ENCODE data around the gene TMEM196.

Gene TMEM196

DNA sequence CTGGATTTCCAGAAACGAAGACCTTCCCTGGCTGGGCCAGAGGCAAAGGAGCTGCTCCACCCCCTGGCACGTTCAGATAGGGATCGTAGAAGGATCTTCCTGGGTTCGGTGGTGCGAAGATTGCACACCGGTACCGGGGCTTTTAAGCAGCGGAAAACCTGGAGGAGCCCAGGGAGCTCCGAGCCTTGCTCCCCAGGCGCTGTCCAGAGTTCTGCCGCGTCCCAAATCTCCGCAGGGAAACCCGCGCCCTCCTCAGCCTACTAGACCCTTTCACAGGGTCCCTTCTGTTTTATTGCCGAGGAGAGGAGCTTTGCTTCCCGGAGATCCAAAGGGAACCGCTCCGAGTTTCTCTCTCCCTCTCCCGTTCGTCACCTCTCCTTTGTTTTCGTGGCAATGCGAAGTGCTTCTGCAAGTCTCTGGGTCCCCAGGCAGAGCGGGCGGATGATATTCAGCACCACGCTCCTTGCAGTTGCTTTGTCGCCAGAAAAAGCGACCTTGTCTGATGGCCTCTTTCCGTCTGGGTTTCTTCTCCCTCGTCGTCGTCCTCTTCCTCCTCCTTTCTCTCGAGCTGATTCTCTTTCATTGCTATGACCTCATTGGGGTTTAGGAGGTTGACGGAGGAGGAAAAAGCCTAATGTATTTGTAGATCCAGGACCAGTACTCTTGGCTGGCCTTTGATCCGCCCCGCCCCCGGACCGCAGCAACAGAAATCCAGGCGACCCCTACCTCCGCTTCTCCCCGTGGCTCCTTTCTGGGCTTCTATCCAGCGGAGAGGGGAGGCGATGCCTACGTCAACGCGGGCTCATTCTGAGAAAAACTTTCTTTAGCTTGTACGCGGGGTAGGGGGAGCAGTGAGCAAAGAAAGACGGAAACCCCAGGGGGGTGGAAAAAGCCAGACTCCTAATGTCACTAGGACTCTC is at the start of gene TMEM196:
Gene TMEM196 (minus strand): TSS at position 777 of the 920 bp plus-strand sequence. CDS start 921 bp downstream, outside the sequence.
- DNase-seq, result no peak

DNA sequence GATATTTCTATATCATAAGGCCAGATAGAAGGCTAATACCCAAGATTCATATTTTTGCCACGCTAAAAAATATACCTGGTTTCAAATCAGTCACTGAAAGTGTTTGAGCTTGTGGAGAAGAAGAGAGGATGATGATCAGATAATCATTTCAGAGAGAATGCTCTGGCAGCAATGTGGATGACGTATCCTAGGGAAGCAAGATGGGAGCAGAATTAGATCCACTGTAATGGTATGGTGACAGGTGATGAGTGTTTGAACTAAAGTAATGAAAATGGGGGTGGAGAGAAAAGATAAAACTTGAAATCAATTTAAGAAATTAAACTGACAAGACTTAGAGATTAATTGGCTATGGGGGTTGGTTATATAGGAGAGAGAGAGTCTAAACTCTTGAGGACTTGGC is 42.7 kb upstream of the TMEM196 start:
- no peak for DNase-seq

DNA sequence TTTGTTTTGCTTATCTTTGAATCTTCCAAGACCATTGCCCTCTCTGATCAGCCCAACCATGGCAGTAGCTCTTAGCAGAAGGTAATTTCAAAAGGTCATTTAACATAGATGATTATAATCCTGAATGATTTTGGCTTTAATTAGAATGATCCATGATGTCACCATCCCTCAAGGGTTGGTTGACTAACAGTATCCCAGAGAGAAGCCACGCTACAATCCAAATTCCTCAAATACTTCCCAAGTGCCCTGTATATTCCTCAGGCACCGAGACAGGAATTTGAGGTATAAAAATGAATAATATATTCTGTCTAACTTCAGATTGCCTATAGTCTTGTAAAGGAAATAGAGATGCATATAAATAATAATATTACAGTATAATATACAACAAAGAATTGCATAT is 42.1 kb upstream of the TMEM196 start:
- no peak for DNase-seq

DNA sequence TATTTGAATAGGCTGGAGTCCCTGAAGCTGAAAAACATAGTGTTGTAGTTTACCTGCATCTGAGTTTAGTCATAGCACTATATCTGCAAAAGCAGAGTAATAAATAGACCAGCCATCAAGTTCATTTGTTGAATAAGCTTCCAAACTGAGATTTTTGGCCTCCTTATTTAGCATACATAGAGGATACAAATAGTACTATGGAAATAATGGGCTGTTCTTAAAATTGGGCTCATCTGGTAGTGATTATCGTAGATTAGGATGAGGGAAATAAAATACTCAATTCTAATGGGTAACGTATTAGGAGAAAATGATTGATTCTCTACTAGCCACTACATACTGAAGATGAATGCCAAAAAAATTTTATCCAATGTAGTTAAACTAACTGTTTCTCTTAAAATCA is 41.4 kb upstream of the TMEM196 start:
- no peak for DNase-seq

DNA sequence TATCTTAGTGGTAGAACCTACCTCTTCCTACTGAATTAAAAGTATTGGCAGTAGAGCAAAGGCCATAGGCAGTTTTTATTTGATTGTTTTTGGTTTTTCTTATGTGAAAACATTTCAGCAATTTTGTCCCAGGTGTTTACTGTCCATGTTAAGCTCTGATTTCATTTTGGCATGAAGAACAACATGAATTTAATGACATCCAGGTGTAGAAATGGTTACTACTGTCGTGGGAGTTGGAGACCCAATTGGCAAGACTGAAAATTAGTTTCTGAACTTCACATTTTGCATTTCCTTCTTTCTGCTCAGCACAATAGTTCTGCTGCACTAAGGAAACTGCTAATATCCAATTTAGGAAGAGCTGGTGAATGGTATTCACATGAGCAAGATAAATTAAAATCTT is 38.0 kb upstream of the TMEM196 start:
- DNase-seq, result no peak

DNA sequence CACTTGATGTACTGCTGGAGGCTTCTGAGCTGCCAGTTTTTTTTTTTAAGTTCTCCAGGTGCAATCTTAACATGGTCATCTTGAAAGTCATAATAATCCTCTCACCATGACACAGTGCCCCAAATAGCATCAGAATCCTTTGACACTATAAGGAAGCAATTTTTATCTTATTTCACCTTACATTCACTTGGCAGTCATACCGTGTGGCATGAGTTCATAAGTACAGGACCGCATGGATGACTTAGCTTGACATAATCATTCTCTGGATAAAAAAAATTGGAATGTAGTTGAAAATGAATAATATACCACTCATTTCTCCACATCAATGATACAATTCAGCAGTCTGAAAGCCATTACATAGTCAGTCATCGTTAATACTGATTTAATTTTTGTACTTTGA is 25.6 kb upstream of the TMEM196 start:
- DNase-seq, result no peak

DNA sequence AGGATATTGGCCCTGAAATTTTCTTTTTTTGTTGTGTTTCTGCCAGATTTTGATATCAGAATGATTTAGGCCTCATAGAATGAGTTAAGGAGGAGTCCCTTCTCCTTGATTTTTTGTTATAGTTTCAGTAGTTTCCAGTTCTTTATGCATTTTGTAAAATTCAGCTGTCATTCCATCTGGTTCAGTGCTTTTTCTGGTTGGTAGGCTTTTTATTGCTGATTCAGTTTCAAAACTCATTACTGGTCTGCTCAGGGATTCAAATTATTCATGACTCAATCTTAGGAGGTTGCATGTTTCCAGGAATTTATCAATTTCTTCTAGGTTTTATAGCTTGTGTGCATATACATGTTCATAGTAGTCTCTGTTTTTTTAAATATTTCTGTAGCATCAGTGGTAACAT is 10.1 kb upstream of the TMEM196 start:
- DNase-seq, result no peak

DNA sequence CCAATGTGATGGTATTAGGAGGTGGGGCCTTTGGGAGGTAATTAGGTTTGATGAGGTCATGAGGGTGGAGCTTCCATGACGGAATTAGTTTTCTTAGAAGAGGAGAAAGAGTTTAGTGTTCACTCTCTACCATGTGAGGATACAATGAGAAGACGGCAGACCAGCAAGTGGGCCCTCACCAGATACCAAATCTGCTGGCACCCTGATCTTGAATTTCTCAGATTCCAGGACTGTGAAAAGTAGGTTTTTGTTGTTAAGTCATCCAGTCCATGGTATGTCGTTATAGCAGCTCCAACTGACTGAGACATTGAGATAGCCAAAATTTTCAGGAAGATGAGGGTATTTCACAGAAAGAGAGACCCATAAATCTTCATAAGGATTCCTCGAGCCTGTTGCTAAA is 3.6 kb upstream of the TMEM196 start:
- no peak for DNase-seq

DNA sequence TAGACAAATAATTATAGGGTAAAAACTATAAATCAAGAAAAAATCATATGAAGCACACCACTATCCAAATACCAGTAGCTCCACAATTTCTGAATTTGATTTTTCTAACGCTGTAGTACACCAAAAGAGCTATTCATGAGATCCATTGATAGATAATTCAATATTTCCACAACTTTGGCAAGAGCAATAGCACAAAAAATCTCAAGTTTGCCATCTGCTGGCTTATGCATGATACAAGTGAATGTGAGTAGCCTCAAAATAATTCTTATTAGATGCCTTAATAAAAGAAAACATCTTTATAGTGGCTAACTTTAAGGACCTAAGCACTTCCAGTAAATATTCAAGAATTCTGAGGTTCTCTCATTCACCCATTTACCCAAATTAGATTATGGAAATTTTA is 2.2 kb upstream of the TMEM196 start:
- DNase-seq, result no peak

DNA sequence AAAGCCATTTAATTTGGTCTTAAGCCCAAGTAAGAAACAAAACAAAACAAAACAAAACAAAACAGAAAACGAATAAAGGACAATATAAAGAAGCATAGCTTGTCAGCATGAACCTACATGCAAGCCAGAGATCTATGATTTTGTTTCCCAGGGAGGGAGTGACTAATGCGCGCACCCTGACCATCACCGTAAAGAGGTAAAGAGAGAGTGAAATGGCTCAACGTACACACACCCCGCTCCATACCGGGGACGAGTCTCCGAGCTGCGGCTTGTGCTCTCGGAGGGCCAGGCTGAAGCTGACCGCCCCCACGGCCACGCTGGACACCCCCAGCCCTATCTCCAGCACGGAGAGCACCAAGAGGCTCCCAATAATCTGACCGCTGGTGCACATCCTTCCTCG is 1.1 kb downstream of the TMEM196 start:
- DNase-seq, result no peak

DNA sequence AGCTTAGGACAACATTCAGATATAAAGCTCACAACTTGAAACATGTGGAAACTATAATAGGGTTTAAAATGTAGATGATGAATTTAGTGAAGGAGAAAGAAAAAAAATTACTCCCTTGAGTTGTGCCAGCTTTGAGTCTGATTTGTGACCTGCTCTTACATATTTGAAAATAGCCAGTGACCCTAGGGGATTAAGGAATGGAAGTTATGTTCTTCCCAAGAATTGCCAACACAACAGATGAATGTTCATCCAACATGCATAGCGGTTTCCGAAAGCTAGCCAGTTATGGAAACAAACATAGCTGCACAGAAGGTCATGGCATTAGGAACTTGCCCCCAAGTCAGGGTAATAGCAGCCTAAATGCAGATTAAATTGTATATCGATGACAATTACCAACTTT is 10.8 kb downstream of the TMEM196 start:
- no peak for DNase-seq

DNA sequence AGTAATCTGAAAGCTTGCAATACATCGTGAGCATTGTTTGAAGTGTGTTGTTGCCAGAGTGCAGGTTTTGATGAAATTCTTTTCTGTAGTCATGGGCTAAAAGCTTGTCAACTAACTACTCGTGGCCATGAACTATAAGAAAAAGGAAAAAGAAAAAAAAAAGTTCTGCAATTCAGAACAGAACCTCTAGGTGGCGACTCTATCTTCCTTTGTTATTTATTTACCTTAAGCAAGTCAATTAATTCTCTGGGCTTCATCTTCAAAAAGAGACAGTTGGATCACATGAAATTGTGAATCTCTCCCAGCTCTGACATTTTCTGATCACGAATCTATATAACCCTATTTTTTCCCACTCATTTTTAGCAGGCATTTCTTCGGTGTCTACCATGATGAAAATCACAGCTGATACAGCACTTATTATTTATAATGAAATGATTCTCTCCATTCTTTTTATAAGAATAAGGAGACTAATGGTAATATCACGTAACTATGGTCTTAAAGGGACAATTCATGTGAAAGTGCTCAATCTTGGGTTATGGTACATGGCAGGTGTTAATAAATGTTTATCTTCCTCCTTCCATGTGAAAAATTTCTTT is 18.8 kb downstream of the TMEM196 start:
- DNase-seq, result peak; percentile 81

DNA sequence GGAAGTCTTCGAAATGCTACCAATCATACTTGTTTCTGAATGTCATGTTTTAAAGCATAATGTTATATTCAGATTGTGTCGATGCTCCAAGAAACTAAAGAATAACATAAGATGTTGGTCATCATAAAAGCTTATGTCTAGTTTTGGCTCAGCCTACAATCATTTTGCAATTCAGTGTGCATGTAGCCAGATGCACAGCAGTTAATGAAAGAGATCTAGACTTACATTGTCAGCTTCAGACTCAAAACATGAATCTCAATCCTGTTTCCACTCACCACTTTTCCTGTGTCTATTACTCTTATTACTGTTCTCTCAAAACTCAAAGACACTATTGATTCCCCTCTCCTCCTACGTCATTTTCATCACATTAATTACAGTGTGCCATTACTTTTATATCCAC is 21.4 kb downstream of the TMEM196 start:
- no peak for DNase-seq

DNA sequence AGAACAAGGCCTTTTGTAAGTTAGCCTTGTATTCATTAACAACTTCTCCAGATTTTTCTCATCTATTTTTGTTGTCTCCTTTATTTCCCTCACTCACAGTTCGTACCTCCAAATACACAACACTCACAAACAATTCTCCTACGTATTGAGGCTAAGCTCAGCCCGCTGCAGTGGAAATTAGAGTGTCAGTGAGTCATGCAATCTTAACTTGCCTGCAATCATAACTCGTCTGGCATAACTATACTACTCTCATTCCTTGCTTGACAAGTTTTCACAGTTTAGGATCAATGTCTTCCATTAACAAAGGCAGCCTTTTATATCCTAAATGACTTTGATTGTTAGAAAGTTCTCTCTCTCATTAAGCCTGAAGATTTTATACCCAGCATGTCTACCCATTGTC is 23.8 kb downstream of the TMEM196 start:
- DNase-seq, result no peak

DNA sequence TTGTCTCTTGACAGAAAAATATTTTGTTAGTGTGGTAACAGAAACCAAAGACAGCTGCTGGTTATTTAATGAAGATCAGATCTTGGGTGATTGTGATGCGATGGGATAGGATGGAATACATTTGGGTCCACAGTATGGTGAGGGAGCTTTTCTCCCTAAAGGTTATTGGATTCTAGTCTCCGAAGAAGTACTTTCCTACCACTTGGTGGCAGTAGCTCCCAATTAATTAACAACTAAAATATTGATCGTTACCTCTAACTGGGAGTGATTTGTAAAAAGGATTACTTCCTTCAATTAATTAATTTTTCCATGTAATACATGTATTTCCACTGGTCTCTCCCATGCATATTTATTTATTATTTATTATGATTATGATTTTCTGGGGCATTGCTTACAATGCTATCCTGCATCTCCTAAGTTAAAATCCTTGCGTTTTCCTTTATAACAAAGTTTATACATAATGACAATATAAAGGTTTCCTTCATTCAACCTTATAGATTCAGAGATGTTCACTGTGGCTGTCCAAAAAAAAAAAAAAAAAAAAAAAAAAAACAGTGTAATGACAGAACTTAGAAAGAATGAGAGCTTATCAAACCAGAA is 25.6 kb downstream of the TMEM196 start:
- peak; percentile 7 for DNase-seq

DNA sequence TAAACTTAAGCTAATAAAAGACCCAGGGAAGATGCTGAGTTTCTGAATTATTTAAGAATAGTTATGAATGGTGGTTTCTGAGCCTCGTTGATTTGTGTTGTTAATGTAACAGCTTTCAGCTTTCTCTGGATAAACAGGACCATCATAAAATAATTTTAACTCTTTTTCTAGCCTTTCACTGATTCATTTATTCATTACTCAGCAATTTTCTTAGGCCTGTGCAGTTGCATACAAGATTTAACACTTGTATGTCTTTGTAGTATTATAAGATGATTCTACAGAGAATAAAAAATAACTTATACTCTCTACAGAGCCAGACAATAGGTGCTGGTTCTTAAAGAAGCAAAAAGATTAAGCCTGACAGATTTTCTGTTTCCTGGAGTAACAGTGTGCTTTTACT is 29.3 kb downstream of the TMEM196 start:
- DNase-seq, result no peak

DNA sequence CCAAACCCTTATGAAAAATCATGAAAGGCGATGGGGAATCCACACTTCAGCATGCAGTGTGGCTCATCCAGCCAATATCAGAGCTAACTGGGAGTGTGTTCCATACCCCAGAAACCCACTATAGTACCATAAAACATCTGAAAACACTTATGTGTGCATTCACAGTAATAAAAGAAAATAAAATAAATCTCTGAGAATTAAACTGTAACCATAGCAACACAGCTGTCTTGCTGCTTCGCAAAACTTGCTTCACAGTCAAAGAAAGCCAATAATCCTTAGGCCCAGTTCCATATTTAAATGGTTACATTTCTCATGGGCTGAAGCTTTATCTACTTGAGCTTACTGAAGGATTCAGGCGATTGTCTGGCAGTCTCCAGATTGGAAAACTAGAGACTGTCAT is 44.7 kb downstream of the TMEM196 start:
- DNase-seq, result no peak

DNA sequence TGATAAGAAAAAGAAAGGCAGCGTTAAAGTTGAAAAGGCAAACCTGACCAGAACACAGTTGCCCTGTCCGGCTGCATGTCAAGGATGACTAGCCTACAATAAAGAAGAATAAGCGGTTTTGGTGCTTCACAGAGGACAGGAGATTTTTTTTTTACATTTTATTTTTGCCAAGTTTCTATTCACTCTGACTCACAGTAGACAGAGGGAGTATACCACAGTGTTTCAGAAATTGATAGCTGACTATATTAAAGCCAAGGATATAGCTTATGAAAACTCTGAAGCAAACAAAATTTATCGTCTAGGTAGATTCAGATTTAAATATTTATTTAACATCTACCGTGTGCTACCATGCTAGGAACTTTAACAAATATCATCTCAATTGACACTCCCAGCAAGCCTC is 47.6 kb downstream of the TMEM196 start:
- no peak for DNase-seq

DNA sequence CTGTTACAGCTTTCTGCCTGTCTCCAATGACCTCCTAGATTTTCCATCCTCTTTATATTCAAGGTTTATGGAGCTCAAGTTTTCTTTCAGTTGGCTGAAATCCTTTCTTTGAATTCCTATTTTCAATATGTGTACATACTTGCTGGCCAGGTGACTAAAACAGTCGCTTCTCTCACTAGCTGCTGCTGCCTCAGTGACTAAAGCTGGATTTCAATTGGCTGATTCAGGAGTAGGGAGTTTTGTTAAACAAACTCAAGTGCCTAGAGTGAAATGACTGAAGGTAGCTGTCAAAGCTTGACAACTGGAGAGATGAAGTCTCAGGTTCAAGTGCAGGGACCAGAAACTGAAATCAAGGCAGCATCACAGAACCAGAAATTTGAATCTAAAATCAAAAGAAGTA is 57.9 kb downstream of the TMEM196 start:
- no peak for DNase-seq

DNA sequence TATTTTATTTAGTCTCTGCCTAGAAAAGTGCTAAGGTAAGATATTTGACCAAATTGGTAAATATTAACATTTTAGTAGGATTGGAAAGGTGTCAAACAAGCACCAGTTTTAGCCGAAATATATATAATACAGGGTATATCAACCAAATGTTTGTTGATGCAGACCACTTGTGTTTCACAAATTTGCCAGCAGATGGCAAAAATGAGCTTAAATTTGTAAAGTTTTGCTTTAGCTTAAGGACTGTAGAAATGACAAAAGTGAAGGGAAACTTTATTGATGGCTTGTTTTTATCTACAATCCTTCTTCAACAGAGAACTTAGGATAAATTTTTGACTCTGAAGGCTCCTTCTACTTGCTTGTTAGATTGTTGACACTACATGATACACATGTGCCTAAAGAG is 59.7 kb downstream of the TMEM196 start:
- DNase-seq, result peak; percentile 25

DNA sequence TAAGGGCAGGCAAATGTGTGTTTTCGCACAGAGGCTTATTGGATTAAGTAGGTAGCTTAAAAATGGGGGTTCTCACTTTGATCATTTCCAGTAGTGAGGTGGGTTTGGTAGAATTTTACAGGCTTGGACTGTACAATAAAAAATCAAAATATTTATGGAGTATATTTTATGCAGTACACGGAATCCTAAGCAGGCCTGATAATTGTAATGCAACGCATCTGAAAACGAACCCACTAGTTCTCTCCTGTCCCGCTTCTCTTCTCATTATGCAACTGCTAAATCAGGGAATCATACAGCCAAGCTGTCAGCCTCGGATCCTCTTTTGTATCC is 64.2 kb downstream of the TMEM196 start:
- DNase-seq, result no peak

DNA sequence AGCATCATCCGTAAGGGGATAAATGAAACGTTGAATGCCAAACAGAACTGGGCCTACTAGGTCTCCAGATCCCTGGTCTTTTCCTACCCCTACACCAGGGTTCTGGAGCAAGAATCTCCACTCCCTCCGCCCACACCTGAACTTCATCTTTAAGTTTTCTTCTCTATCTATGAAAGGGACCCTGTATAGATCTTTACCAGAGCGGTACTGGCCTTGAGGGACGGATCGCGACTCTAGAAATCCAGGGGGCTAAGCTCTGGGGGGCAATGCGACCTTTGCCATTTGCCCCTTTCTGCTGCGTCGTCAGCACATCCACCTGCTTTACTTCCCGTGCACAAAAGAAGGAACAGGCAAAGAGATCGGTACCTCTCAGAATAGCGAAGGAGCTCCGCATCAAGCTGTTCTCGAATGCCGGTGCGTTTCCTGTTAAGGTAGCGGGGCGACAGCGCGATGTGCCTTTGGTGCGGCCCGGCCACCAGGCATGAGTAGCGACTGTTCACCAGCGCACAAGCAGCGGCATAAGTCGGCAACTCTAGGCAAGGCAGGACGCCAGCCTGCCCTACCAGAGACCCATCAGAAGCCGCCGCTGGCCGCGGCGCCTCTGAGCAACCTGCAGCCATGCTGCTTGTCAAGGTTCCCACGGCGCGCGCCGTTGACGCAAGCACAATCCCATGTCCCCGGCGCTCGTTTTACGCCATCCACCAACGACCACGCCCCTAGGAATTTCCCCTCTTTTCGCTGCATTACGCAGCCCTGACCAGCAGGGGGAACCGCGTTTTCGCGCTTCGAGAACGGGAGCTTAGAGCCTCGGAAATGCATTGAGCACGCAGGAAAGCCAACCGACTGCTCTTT is 64.8 kb downstream of the TMEM196 start, which contains the start of gene POLR1F:
Gene POLR1F (minus strand): TSS at position 641 of the 852 bp plus-strand sequence. CDS start 21 bp downstream, at position 620.
- peak; percentile 90 for DNase-seq

DNA sequence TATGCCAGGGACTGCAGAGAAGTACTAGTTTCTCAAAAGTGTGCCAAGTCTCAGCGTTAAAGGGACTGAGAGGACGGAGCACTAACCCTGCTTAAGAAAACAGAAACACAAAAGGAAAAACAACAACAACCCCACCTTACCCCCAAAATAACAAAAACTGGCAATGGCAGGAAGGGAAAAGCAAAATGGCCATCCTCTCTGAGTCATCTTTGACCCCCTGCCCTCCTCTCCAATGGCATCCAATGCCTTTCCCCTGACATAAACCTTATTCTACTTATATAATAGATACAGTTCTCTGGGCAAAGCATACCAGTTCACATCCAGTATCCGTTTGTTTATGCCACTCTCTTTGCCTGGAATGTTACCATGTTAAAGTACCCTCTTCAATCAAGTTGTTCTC is 66.2 kb downstream of the TMEM196 start:
- no peak for DNase-seq

All from KG1 (cell line).